ENCODE results near the gene DNLZ.

DNLZ gene

DNA sequence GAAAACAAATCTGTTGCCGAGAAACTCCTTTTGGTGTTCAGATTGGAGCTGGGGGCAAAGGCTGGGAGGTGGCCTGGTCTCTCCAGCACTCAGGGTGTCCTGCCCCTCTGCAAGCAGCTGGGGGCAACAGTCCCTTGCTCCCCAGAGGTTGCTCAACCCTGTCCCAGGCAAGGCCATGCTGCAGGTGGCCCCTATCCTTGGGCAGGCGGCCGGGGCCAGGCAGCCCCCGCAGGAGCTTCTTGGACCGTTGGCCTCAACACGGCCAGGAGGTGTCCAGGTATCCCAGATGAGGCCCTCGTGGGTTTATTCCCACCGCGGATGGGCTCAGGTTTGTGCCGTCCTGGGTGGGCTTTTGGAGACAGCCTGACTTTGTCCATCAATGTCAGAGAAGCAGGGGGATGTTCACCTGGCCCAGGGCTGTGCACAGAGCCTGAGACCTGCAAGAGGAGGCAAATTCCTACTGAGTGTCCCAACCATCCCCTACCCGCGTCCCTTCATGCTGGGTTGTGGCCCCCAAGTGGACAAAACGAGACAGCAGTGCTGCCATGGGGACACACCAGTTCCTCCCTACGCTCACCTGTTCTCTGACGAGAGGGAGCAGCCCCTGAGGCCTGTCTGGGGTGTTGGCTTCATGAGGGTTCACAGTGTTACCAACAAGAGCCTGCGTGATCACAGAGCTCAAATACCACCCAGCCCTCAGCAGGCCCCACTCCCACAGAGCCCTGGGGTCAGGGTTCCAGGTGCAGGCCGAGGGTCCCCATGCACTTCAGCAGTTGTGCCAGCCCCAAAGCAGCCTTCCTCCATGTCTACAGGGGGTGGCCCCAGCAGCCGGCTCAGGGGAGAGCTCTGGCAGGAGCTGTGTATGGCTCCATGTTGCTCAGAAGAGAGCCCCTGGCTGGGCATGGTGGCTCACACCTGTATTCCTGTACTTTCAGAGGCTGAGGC is 50.2 kb downstream of the DNLZ start:
- DNase-seq, result no peak

GRCh38 chr9:136312436-136312835 is 51.1 kb downstream of the DNLZ start:
- DNase-seq, result no peak

GRCh38 chr9:136312009-136312375 is 51.6 kb downstream of the DNLZ start:
- no peak for DNase-seq

DNA sequence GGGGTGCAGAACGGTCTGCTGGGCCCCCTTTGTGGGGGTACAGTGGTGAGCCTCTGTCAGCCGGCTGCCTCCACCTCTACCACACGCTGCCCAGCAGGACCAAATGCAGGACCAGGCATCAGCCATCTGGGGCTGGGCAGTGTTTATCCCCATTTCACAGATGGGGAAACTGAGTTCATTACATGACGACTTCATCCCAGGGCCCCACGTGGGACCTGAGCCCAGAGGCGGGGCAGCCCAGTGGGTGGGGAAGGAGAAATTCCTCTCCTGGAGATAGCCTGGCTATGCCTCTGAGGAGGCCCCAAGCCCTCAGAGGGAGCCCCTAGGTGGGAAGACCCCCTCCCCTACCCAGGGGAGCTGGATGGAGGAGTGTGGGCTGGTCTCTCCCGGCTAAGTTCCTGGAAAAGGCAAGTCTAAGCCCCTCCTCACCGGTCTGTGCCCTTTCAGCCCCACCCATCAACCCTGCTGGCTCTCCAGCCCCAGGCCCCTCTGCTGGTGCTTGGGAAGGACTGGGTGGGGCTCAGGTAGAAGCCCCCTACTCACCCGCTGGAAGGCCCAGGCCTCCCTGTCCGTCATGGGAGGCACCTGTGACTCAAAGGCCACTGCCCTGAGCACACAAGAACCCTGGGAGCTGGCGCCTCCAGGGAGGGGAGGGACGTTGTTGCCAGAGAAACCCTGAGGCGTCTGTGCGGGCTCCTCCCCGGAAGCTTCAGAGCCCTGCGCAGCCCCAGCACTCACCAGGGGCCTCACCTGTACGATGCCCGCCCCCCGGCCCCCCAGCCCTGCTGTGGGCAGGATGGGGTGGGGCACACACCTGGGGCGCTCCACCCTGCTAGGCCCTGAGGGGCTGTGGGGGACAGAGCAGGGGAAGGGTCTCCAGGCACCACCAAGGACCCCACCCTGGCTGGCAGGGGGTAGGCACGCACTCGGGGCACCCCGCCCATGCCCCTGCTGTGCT is 52.2 kb downstream of the DNLZ start:
- DNase-seq, result no peak

- DNase-seq, result no peak
These were observed 53.1 kb downstream of the DNLZ start for GRCh38 chr9:136310273-136311030.

DNA sequence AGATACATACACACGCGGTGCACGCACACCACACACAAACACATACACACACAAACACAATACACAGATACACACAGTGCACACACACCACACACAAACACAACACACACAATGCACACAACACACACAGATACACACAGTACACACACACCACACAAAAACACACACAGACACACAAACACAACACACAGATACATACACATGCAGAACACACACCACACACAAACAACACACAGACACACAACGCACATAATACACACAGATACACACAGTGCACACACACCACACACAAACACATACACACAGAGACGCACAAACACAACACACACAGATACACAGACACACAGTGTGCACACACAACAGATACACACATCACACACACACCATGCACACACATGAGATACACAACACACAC is 53.7 kb downstream of the DNLZ start:
- DNase-seq, result no peak

All from left hindlimb (tissue), 1 donor.